Measurements from ENCODE around the gene NUMA1. TPM values are rescaled to one million over a fixed set of nuclear protein-coding genes. Genes with fewer than 3 reads are reported as not detected.

Gene NUMA1
- total RNA-seq, 1 experiment from 2014 or later, result 132 TPM

GRCh38 chr11:72069200-72069599 lies 11.1 kb downstream of the NUMA1 start:
- peak; percentile 26 for DNase-seq (ENCODE audit: low read depth)

- no peak for DNase-seq (ENCODE audit: low read depth)
These were observed 12.7 kb downstream of the NUMA1 start for GRCh38 chr11:72067676-72068075.

- no peak for DNase-seq (ENCODE audit: low read depth)
These were observed 13.1 kb downstream of the NUMA1 start for GRCh38 chr11:72067266-72067665.

- DNase-seq (ENCODE audit: low read depth), result no peak
These were observed 13.5 kb downstream of the NUMA1 start for GRCh38 chr11:72066855-72067254.

- DNase-seq (ENCODE audit: low read depth), result no peak
These were observed 18.5 kb downstream of the NUMA1 start for GRCh38 chr11:72061739-72062396.

- DNase-seq (ENCODE audit: low read depth), result peak; percentile 30
These were observed 21.8 kb downstream of the NUMA1 start for GRCh38 chr11:72058416-72059034.

- no peak for DNase-seq (ENCODE audit: low read depth)
These were observed 31.4 kb downstream of the NUMA1 start for GRCh38 chr11:72048766-72049460.

- DNase-seq (ENCODE audit: low read depth), result no peak
These were observed 34.5 kb downstream of the NUMA1 start for GRCh38 chr11:72045849-72046248.

- DNase-seq (ENCODE audit: low read depth), result no peak
These were observed 38.1 kb downstream of the NUMA1 start for GRCh38 chr11:72042064-72042745.

- DNase-seq (ENCODE audit: low read depth), result peak; percentile 70
These were observed 38.8 kb downstream of the NUMA1 start for GRCh38 chr11:72041364-72042063.

GRCh38 chr11:72040491-72041363 lies 39.6 kb downstream of the NUMA1 start:
- DNase-seq (ENCODE audit: low read depth), result peak; percentile 88

GRCh38 chr11:72039856-72040401 lies 40.4 kb downstream of the NUMA1 start:
- DNase-seq (ENCODE audit: low read depth), result no peak

GRCh38 chr11:72039031-72039855 lies 41.1 kb downstream of the NUMA1 start:
- no peak for DNase-seq (ENCODE audit: low read depth)

GRCh38 chr11:72038491-72038890 lies 41.9 kb downstream of the NUMA1 start:
- peak; percentile 35 for DNase-seq (ENCODE audit: low read depth)

- DNase-seq (ENCODE audit: low read depth), result no peak
These were observed 42.6 kb downstream of the NUMA1 start for GRCh38 chr11:72037554-72038311.

- no peak for DNase-seq (ENCODE audit: low read depth)
These were observed 43.7 kb downstream of the NUMA1 start for GRCh38 chr11:72036687-72037086.

- DNase-seq (ENCODE audit: low read depth), result no peak
These were observed 49.8 kb downstream of the NUMA1 start for GRCh38 chr11:72030472-72031045.

- no peak for DNase-seq (ENCODE audit: low read depth)
These were observed 54.3 kb downstream of the NUMA1 start for GRCh38 chr11:72026090-72026489.
